ENCODE results near the gene GRID2. TPM values are rescaled to one million over a fixed set of nuclear protein-coding genes. Genes with fewer than 3 reads are reported as not detected.
"Not testable (repeated sequence)": the region's sequence is repeated elsewhere in the genome, so short reads cannot be mapped to it uniquely, and the experiment has no call there.

Gene GRID2
- total RNA-seq, 1 donor from 2014 or later, result not detected

DNA sequence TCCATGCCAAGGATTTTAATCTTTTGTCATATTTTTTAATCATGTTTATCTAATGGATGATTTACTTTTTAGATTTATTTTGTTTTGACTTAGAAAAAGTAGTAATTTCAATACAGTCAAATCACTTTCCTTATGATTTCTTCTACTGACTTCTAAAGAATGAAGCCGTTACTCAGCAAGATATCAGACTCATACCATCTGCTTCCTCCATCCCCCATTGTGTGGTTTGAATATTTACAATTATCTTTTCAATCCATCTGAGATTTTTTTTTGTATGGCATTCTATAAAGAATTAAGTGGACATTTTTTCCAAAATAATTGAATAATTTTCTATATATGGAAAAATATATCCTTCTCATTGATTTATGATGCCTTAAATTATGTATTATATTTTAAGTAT lies 959.4 kb downstream of the GRID2 start:
- H3K4me3 Mint-ChIP-seq (ENCODE audit: low read depth), result no peak overlapping the region
- no peak for DNase-seq (ENCODE audit: low spot score)
- H3K4me1 Mint-ChIP-seq (ENCODE audit: low read depth), result no peaks in the 10 kb centered on the region
- no peaks in the 10 kb centered on the region for H3K9me3 Mint-ChIP-seq
- H3K27me3 Mint-ChIP-seq (ENCODE audit: low read depth), result no peaks in the 10 kb centered on the region
- intact Hi-C loops (cut with micrococcal nuclease), result no loop called here
- H3K36me3 Mint-ChIP-seq (ENCODE audit: low read depth), result no peaks in the 10 kb centered on the region
- H3K27ac Mint-ChIP-seq, result no peak overlapping the region

GRCh38 chr4:93267747-93268146 lies 964.0 kb downstream of the GRID2 start:
- Mint-ChIP-seq H3K27ac (no peak overlapping the region), H3K9me3 (no peaks in the 10 kb centered on the region), H3K4me3 (ENCODE audit: low read depth) (no peak overlapping the region), H3K36me3 (ENCODE audit: low read depth) (no peaks in the 10 kb centered on the region), H3K4me1 (ENCODE audit: low read depth) (no peaks in the 10 kb centered on the region), H3K27me3 (ENCODE audit: low read depth) (no peaks in the 10 kb centered on the region)
- intact Hi-C loops (cut with micrococcal nuclease), result no loop called here
- no peak for DNase-seq (ENCODE audit: low spot score)

DNA sequence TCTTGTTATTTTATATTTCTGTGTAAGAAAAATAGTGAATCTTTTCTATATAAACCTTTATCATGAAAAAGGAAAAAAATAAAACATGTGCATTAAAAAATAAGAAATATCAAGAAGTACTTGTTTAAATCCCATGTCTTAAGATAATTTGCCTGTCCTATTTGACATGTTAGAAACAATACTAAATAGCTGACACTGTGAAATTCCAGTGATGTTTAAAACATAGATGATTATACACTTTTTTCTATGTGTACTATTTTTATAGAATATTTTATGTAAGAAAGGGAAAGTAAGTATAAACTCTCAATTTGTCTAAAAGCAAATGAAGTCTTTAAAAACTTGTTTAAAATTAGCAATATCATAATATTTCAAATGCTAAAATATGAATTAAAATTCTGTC lies 981.6 kb downstream of the GRID2 start:
- Mint-ChIP-seq H3K36me3 (ENCODE audit: low read depth) (no peaks in the 10 kb centered on the region), H3K9me3 (no peaks in the 10 kb centered on the region), H3K27me3 (ENCODE audit: low read depth) (no peaks in the 10 kb centered on the region), H3K4me3 (ENCODE audit: low read depth) (no peak overlapping the region), H3K27ac (no peak overlapping the region), H3K4me1 (ENCODE audit: low read depth) (no peaks in the 10 kb centered on the region)
- DNase-seq (ENCODE audit: low spot score), result no peak
- intact Hi-C loops (cut with micrococcal nuclease), result no loop called here

- H3K27me3 Mint-ChIP-seq (ENCODE audit: low read depth), result no peaks in the 10 kb centered on the region
- H3K9me3 Mint-ChIP-seq, result no peaks in the 10 kb centered on the region
- H3K27ac Mint-ChIP-seq, result no peak overlapping the region
- intact Hi-C loops (cut with micrococcal nuclease), result no loop called here
- H3K4me1 Mint-ChIP-seq (ENCODE audit: low read depth), result no peaks in the 10 kb centered on the region
- no peak overlapping the region for H3K4me3 Mint-ChIP-seq (ENCODE audit: low read depth)
- no peaks in the 10 kb centered on the region for H3K36me3 Mint-ChIP-seq (ENCODE audit: low read depth)
- no peak for DNase-seq (ENCODE audit: low spot score)
Measured at GRCh38 chr4:93289241-93289640, 985.5 kb downstream of the GRID2 start.

DNA sequence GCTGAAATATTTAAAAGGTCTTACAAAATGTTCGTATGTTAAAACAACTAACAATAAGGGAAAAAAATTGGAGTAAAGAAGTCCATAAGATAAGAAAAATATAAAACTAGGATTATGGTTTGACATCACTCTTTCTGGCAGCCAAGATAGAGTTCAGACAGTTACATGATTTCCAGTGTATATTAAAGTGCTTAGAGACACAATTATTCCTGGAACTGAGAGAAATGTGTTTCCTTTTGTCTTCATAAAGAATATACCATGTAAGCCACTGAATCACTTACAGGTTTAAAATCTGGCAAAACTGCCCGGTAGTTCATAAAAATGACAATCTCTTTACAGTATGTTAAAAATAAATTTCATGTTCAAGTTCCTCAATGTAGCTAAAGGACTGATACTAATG lies 986.1 kb downstream of the GRID2 start:
- no peak overlapping the region for H3K27ac Mint-ChIP-seq
- H3K36me3 Mint-ChIP-seq (ENCODE audit: low read depth), result no peaks in the 10 kb centered on the region
- H3K4me1 Mint-ChIP-seq (ENCODE audit: low read depth), result no peaks in the 10 kb centered on the region
- no peak overlapping the region for H3K4me3 Mint-ChIP-seq (ENCODE audit: low read depth)
- H3K9me3 Mint-ChIP-seq, result peaks cover 1% of the 10 kb centered on the region
- DNase-seq (ENCODE audit: low spot score), result no peak
- H3K27me3 Mint-ChIP-seq (ENCODE audit: low read depth), result no peaks in the 10 kb centered on the region
- intact Hi-C loops (cut with micrococcal nuclease), result no loop called here

DNA sequence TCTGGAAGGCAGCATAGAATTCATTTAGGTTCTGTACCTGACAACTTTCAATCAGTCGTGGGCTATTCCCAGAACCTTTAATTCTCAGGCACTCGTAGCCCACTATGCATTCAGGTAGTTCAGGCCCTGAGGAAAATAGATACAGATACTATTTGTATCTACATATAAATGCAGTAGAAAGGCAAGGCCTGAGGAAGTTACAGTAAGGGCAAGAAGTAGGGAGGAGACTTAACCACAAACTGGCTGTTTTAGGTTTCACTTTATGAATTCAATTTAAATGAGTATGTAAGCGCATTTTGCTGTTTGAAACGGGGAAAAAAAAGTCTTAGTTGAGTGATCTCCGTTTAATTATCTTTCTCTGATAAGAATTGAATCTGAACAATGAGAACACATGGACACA lies 995.4 kb downstream of the GRID2 start:
- H3K9me3 Mint-ChIP-seq, result peaks cover 5% of the 10 kb centered on the region
- H3K27me3 Mint-ChIP-seq (ENCODE audit: low read depth), result no peaks in the 10 kb centered on the region
- no peaks in the 10 kb centered on the region for H3K4me1 Mint-ChIP-seq (ENCODE audit: low read depth)
- no peak overlapping the region for H3K27ac Mint-ChIP-seq
- no peak overlapping the region for H3K4me3 Mint-ChIP-seq (ENCODE audit: low read depth)
- H3K36me3 Mint-ChIP-seq (ENCODE audit: low read depth), result no peaks in the 10 kb centered on the region
- intact Hi-C loops (cut with micrococcal nuclease), result no loop called here
- DNase-seq (ENCODE audit: low spot score), result no peak

DNA sequence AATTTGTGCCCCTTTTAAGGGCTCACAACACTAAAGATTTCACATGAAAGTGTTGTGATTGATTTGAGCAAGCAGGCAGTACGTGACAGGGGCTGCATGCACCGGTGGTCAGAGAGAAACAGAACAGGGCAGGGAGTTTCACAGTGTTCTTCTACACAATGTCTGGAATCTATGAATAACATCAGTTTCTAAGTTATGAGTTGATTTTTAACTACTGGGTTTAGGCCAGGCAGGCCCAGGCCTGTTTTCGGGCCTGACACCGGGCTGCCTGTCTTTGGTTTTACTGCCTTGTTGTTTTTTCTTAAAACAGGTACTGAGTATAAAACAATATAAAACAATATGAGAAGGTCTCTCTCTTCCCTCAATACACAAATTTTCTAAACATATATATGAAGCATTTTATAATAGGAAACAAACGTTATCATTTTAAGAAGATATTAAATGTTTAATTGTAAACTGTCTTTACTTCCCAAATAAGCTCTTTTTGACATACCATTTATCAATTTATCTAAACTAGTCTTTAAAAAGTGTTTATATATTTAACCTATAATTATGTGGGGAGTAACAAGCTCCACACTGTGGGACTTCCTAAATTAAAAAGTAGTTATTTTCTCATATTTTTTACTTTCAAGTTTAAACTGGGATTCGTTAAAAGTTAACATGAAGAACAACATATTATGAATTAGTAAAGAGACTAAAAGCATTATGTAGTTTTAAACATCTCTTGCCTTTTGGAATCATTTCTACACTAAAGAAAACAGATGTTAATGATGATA lies 997.2 kb downstream of the GRID2 start:
- H3K27ac Mint-ChIP-seq; DNase-seq (ENCODE audit: low spot score); intact Hi-C loops (cut with micrococcal nuclease); H3K4me3 Mint-ChIP-seq (ENCODE audit: low read depth); H3K36me3 Mint-ChIP-seq (ENCODE audit: low read depth); H3K27me3 Mint-ChIP-seq (ENCODE audit: low read depth); H3K4me1 Mint-ChIP-seq (ENCODE audit: low read depth); H3K9me3 Mint-ChIP-seq: not testable (repeated sequence)

DNA sequence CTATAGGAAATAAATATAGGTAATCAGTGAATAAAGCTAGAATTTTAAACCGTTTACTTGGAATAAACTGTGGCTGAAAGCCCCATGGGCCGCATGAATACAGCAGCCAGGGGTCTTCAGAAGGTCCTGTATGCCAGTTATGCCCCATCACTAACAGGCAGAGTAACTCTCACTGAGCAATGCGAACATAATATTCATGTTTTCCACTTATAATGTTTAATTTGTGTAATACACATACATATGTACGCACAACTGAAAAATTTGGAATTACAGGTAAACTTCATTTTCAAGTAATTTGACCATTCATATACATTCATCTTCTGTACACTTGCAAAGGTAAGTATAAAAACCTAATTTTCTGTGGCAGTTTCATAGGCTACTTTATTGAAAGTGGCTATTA lies 998.5 kb downstream of the GRID2 start:
- Mint-ChIP-seq H3K27ac (no peak overlapping the region), H3K4me1 (ENCODE audit: low read depth) (no peaks in the 10 kb centered on the region), H3K27me3 (ENCODE audit: low read depth) (no peaks in the 10 kb centered on the region), H3K36me3 (ENCODE audit: low read depth) (no peaks in the 10 kb centered on the region), H3K4me3 (ENCODE audit: low read depth) (no peak overlapping the region), H3K9me3 (peaks cover 6% of the 10 kb centered on the region)
- intact Hi-C loops (cut with micrococcal nuclease), result no loop called here
- DNase-seq (ENCODE audit: low spot score), result no peak

DNA sequence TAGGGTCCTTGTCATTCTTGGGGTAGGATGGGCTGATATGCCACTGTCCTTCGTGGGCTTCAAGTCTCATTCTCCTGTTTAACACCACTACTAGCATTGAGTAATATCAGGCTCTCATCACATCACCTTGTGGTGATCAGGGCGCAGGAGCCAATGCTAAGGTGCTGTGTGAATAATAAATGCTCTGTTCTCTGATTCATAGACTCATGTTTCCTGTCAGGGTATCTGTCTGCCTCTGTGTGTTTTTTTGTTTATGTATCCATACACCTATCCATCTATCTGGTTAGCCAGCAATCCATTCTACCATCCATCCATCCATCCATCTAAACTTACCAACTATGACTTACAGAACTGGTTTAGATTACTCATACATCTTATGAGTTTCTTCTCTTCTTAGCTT lies 999.7 kb downstream of the GRID2 start:
- Mint-ChIP-seq H3K9me3 (peaks cover 6% of the 10 kb centered on the region), H3K4me3 (ENCODE audit: low read depth) (no peak overlapping the region), H3K36me3 (ENCODE audit: low read depth) (no peaks in the 10 kb centered on the region), H3K4me1 (ENCODE audit: low read depth) (no peaks in the 10 kb centered on the region), H3K27ac (no peak overlapping the region), H3K27me3 (ENCODE audit: low read depth) (no peaks in the 10 kb centered on the region)
- DNase-seq (ENCODE audit: low spot score), result no peak
- intact Hi-C loops (cut with micrococcal nuclease), result no loop called here

DNA sequence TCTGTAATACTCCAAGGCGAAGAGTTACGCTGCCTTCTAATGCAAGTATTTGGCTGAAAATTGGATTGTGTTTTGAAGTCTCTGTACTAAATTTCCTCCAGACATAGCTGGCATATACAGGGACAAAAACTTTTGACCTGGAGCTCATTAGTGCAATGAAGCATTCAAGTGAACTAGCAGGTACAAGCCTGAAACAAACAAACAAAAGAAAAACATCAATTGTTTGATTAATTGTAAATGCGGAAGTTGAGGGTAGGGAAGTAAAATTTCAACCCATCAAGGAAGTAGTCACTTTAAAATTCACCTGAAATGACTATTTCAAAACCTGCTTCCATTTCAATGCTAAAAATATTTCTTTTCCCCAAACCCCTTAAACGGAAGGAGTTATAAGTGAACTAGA lies 1008.5 kb downstream of the GRID2 start:
- H3K27me3 Mint-ChIP-seq (ENCODE audit: low read depth), result no peaks in the 10 kb centered on the region
- H3K36me3 Mint-ChIP-seq (ENCODE audit: low read depth), result no peaks in the 10 kb centered on the region
- H3K4me1 Mint-ChIP-seq (ENCODE audit: low read depth), result no peaks in the 10 kb centered on the region
- intact Hi-C loops (cut with micrococcal nuclease), result no loop called here
- no peak for DNase-seq (ENCODE audit: low spot score)
- no peak overlapping the region for H3K27ac Mint-ChIP-seq
- H3K4me3 Mint-ChIP-seq (ENCODE audit: low read depth), result no peak overlapping the region
- H3K9me3 Mint-ChIP-seq, result peaks cover 6% of the 10 kb centered on the region

DNA sequence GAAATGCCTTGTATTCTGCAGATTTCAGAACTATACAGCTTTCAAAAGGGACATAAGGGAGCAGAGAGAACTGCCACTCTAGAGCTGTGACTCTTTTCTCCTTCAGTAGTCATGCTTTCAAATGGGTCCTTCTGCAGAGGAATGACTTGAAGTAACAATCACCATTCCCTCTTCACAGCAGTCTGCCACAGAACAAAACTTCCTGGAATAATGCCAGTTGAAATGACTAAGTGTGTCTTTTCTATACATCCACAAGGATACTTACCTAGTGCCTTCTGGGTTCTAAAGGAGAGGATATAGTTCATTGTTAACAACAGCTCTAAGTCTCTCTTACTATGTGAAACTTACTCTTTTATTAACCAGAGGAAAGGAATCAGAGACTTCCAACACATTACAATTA lies 1009.4 kb downstream of the GRID2 start:
- no peak for DNase-seq (ENCODE audit: low spot score)
- Mint-ChIP-seq H3K9me3 (peaks cover 6% of the 10 kb centered on the region), H3K4me3 (ENCODE audit: low read depth) (no peak overlapping the region), H3K36me3 (ENCODE audit: low read depth) (no peaks in the 10 kb centered on the region), H3K27me3 (ENCODE audit: low read depth) (no peaks in the 10 kb centered on the region), H3K4me1 (ENCODE audit: low read depth) (no peaks in the 10 kb centered on the region), H3K27ac (no peak overlapping the region)
- intact Hi-C loops (cut with micrococcal nuclease), result no loop called here

- Mint-ChIP-seq H3K27ac (no peak overlapping the region), H3K4me1 (ENCODE audit: low read depth) (no peaks in the 10 kb centered on the region), H3K9me3 (no peaks in the 10 kb centered on the region), H3K27me3 (ENCODE audit: low read depth) (no peaks in the 10 kb centered on the region), H3K36me3 (ENCODE audit: low read depth) (no peaks in the 10 kb centered on the region), H3K4me3 (ENCODE audit: low read depth) (no peak overlapping the region)
- no peak for DNase-seq (ENCODE audit: low spot score)
- intact Hi-C loops (cut with micrococcal nuclease), result no loop called here
Measured at GRCh38 chr4:93317057-93317456, 1013.3 kb downstream of the GRID2 start.

- Mint-ChIP-seq H3K36me3 (ENCODE audit: low read depth) (no peaks in the 10 kb centered on the region), H3K27ac (no peak overlapping the region), H3K27me3 (ENCODE audit: low read depth) (no peaks in the 10 kb centered on the region), H3K4me3 (ENCODE audit: low read depth) (no peak overlapping the region), H3K4me1 (ENCODE audit: low read depth) (no peaks in the 10 kb centered on the region), H3K9me3 (no peaks in the 10 kb centered on the region)
- no peak for DNase-seq (ENCODE audit: low spot score)
- intact Hi-C loops (cut with micrococcal nuclease), result no loop called here
Measured at GRCh38 chr4:93317561-93317960, 1013.8 kb downstream of the GRID2 start.

GRCh38 chr4:93319041-93319440 lies 1015.3 kb downstream of the GRID2 start:
- Mint-ChIP-seq H3K27ac (no peak overlapping the region), H3K9me3 (no peaks in the 10 kb centered on the region), H3K27me3 (ENCODE audit: low read depth) (no peaks in the 10 kb centered on the region), H3K36me3 (ENCODE audit: low read depth) (no peaks in the 10 kb centered on the region), H3K4me3 (ENCODE audit: low read depth) (no peak overlapping the region), H3K4me1 (ENCODE audit: low read depth) (no peaks in the 10 kb centered on the region)
- no peak for DNase-seq (ENCODE audit: low spot score)
- intact Hi-C loops (cut with micrococcal nuclease), result no loop called here

Data from activated T-helper 2 cell treated with anti-CD3 and anti-CD28 coated beads, Interferon-gamma antibody, Interleukin-2, Interleukin-4, amounts not matched to agents 10 μg/mL and 5 μg/mL and 100 μg/mL, durations not matched to agents 14 hours and 24 hours and 36 hours (primary cell).